GM20431 (cell line): ENCODE measurements around the gene CHRM1.
"Not testable (repeated sequence)": the region's sequence is repeated elsewhere in the genome, so short reads cannot be mapped to it uniquely, and the experiment has no call there.

Experiments
- in situ Hi-C: fragments of 300-500 bp; cut with MseI, MboI; formaldehyde crosslinking; loops from one replicate; pipeline ENCODE4 v1.15.0; 2020; ENCODE audit warnings: low sequenced_read_pairs; ENCODE audit not compliant: unreplicated experiment

The CHRM1 gene, protein sequence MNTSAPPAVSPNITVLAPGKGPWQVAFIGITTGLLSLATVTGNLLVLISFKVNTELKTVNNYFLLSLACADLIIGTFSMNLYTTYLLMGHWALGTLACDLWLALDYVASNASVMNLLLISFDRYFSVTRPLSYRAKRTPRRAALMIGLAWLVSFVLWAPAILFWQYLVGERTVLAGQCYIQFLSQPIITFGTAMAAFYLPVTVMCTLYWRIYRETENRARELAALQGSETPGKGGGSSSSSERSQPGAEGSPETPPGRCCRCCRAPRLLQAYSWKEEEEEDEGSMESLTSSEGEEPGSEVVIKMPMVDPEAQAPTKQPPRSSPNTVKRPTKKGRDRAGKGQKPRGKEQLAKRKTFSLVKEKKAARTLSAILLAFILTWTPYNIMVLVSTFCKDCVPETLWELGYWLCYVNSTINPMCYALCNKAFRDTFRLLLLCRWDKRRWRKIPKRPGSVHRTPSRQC

DNA sequence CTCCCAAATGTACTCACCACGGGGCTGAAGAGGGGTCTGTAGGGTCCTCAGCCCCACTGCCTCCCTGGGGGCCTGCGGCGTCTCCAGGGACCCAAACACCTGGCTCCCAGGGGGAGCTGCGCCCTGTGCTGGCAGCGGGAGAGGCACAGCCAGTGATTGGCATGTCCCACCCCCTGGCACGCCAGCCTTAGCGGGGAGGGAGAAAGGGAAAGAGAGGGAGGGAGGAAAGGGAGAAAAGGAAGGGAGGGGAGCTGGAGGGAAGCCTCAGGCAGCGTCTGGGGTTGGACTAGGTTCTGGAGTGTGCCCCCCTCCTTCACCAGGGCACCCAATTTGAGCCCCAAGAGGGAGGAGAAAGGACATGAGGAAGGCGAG lies at the start of gene CHRM1:
Gene CHRM1 (minus strand): TSS at position 163 of the 372 bp plus-strand sequence. CDS start 10,263 bp downstream, outside the sequence.
- in situ Hi-C loops, result loop anchor here (25.0 kb wide), 1 partner anchor 291 kb away; no protein-coding TSS in a partner anchor

DNA sequence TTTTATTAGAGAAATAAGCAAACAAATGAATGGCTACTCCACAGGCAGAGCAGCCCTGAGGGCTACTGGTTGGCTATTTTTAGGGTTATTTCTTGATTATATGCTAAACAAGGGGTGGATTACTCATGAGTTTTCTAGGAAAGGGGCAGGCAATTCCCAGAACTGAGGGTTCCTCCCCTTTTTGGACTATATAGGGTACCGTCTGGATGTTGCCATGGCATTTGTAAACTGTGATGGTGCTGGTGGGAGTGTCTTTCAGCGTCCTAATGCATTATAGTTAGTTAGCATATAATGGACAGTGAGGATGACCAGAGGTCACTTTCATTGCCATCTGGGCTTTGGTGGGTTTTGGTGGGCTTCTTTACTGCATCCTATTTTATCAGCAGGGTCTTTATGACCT lies 44.4 kb upstream of the CHRM1 start:
- in situ Hi-C loops, result no loop called here

DNA sequence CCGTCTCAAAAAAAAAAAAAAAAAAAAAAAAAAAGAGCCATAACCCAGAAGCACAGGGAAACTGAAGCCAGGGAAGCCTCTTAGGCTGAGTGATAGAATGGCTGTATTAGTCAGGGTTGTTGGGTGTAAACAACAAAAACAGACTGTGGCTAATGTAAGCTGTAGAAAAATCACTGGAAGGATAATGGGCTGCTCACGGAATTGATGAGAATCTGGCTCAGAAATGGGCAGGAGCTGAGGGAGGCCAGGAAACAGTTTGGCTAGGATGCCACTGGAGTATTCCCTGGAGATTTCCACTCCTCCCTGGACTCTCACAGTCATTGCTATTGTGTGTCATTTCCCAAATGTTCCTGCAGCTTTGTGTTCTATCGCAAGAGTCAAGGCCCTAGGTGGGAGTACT lies 41.2 kb upstream of the CHRM1 start:
- in situ Hi-C loops, result no loop called here

DNA sequence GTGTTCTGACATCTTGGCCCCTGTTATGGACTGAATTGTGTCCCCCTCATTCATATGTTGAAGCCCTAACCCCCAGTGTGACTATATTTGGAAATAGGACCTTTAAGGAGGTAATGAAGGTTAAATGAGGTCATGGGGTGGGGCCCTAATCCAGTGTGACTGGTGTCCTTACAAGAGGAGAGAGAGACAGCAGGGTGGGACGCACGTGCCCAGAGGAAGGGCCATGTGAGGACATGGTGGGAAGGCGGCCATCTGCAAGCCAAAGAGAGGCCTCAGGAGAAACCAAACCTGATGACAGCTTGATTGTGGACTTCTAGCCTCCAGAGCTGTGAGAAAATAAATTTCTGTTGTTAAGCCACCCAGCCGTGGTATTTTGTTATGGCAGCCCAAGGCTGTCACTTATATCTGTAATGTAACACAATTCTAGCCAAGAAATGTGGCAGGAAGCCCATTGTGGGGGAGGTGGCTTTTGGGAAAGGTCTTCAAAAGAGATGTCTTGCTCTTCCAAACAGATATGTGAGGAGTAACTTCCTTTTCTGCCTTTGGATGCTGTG lies 39.9 kb upstream of the CHRM1 start:
- in situ Hi-C loops, result no loop called here

DNA sequence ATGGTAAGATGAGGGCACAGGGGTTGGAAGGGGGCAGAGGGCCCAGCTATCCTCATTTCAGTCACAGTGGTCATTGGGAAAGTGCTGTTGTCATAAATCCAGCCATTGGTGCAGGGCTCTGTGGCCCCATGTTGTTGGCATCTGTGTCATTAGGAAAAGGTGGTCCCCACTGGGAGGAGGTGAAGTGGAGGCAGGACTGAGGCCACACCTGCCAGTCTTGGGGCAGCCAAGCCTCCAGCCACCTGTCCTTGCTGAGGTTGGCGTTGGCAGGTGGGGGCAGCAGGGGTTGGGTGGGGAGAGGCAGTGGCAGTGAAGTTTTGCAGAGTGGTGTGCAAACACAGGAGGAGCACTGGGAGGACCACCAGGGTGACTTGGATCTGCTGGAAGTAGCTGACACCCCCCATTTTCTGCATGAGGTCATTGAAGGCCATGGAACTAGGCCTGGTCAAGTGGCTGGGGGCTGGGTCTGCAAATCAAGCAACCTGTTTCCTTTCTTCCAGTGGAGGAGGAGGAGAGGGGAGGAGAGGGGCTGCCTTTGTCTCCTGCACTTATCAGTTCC lies 38.3 kb upstream of the CHRM1 start:
- in situ Hi-C loops, result no loop called here

DNA sequence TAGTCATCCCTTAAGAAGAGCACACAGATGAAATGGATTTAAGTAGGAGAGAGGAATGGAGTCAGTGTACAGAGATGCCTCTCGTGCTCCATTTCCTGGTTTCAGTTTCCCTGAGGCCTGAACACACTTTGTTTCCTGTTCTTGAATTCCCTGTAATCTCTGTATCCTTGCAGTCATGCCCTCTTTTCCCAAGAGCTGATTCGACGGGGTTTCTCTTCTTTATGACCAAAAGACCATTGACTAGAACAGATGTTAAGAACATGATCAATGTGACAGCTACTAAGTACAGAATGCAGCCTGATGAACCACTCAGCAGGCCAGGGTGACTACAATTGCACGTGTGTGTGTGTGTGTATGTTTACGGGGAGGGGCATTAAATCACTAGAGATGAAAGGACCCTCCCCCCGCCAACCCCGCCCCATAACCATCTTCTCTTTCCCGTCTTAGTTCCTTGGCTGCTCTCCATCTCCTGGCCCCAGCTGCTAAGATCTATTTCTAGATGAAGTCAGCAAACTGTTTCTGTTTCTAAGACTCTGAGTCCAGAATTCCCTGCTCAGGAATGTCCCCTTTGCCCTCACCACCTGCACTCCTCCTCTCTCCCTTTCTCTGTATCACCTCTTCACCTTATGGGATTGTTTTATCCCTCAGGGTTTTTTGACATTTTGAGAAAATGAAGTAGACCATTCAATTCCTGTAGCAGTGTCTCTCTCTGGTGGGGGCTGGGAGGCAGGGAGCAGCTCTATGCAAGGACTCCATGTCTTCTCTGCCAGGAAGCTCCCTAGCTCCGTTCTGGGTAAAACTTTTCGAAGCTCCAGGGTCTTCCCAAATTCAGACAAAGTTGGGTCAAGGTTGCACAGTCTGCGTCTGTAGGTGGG lies 37.6 kb upstream of the CHRM1 start:
- in situ Hi-C loops, result no loop called here

DNA sequence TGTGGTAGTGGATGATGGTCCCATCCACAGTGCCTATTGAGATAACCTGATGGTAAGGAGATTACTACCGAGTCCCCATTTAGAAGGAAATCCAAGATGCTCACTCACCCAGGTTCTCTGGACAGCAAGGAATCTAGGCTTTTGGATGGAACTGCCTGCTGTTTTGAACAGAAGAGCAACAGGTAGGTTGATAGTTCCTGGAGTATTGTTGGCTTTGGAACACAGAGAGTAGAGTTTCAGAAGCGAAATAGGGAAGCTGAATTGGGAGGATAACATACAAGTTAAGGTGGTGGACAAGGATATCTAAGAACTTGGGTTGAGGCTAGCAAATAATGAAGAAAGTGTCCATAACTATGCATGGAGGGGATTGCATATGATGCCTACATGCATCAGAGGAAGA lies 36.0 kb upstream of the CHRM1 start:
- in situ Hi-C loops, result no loop called here

DNA sequence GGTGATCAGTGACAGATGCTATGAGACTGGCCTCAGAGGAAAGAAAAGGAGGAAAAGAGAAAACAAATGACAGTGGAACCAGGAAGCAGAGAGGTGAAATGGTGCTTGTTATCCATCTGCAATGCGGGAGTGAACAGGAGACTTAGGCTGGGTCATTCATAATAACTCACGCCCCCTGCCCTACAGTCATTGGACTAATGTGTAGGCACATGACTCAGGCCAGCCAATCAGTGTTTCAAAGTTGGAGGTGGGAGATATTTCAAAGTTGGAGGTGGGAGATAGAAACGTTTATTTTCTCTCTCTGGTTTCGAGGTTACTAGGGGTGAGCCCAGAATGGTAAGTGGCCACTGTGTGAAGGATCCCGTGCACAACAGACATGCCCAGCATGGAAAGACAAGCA lies 33.3 kb upstream of the CHRM1 start:
- in situ Hi-C loops, result no loop called here

DNA sequence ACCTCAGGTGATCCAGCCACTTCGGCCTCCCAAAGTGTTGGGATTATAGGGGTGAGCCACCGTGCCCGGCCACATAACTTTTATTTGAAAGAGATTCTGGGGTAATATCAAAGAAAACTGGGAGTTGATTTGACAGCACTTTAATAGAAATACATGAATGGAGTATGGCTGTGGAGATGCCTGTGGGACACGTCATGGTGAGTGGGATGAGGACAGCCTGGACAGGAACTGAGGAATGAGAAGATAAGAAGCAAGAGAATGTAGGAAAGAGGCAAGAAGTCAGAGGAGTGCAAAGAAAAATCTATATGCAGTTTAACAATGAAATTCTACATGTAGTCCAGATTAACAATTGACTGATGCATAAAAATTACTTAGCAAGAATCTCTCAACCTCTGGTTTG lies 32.6 kb upstream of the CHRM1 start:
- in situ Hi-C loops, result no loop called here

DNA sequence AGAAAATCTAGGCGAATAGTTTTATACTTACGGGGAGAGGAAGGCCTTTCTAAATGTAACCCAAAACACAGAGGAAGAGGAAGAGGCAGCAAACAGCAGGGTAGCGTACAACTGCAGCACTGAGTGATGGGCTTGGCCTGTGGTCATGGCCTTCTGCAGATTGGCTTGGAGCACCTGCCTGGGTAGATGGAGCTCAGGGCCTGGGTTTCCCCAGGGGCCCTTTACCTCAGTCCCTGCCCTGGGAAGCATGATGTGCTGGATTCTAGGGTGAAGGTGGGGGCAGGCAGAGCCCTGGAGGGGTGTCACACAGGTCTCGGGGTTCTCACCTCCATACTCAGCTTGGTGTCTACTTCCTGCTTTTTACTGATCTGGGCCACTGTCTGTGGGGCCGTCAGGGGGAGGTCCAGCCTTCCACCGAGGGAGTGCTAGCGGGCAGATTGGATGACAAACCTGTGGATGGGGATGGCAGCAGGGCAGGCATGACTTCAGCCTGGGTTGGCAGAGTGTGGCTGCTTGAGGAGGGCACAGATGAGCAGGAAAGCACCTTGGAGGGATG lies 27.7 kb upstream of the CHRM1 start:
- in situ Hi-C loops, result no loop called here

DNA sequence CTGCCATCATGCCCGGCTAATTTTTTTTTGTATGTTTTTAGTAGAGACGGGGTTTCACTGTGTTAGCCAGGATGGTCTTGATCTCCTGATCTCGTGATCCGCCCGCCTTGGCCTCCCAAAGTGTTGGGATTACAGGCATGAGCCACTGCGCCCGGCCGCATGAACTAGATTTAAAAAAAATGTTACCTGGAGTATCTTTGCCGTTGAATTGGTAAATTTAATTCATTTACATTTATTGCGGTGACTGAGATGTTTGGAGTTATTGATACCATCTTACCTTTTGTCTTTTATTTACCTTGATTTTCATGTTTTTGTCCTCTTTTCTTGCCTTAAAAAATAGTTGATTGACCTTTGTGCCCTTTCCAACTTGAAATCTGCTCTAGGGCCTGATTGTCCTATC lies 24.4 kb upstream of the CHRM1 start:
- in situ Hi-C loops, result not testable (repeated sequence)

DNA sequence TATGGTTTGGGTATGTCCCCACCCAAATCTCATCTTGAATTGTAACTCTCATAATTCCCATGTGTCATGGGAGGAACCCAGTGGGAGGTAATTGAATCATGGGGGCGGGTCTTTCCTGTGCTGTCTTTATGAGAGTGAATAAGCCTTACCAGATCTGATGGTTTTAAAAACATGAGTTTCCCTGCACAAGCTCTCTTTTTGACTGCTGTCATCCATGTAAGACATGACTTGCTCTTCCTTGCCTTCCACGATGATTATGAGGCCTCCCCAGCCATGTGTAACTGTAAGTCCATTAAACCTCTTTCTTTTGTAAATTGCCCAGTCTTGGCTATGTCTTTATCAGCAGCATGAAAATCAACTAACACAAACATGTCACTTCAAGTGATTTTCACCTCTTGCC lies 16.4 kb upstream of the CHRM1 start:
- in situ Hi-C loops, result not testable (repeated sequence)

DNA sequence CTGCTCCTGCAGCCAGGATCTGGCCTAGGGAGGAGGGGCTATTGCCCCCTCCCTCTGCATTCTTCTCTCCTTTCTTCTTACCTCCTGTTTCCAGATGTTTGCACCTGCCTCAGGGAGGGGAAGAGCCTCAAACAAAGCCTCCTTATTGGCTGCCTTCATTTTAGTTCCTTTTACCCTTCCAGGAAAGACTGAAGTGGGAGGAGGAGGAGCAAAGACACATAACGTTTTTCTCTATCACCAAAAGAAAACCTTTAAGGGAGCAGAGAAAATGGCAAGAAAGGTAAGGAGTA lies 13.3 kb upstream of the CHRM1 start:
- in situ Hi-C loops, result no loop called here

DNA sequence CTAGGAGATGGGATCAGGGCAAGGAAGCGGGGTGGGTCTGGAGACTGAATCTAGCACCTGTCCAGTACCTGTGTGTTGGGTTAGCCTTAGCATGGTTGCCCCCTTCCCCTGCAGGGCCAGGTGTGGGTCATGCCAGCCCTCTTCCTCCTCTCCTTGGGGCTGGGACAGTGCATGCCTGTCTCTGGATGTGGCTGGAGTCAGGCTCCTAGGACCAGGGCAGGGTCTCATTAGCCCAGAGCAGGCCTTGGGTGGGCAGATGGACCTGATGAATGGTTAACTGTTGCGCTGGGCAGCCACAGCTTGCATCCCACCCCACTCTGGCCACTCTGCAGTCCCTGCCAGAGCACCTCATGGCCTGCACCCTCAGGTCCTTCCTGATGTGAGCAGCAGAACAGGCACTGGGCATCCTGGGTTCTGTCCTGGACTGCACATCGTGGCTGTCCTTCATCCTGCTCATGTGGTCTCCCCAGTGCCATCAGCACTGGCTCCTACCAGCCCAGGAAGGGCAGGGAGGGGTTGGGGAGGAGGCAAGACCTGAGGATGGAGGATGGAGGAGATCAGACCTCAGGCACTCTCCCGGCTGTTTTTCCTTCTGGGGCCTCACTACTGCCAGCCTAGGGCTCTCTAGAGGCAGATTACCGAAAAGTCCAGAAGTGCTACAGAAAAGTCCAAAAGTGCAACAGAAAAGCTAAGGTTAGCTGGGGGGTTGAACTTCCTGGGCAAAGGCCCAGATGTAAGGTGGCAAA lies 12.8 kb upstream of the CHRM1 start:
- in situ Hi-C loops, result no loop called here

DNA sequence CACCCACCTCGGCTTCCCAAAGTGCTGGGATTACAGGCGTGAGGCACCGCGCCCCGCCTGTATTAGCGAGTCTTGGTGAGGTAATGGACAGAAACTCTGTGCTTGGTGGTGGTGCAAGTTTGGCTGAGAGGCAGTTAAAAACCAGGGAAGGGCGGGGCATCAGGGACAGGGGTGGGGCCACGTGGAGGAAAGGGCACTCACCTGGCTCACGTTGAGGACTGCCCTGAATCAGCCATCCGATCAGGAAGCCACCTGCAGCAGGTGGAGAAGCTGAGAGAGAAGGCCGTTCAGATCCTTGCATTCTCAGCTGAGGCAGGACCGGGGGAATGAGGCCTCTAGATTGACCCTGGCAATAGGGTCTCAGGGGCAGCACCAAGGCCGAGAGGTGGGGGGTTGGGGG lies 12.1 kb upstream of the CHRM1 start:
- in situ Hi-C loops, result no loop called here

DNA sequence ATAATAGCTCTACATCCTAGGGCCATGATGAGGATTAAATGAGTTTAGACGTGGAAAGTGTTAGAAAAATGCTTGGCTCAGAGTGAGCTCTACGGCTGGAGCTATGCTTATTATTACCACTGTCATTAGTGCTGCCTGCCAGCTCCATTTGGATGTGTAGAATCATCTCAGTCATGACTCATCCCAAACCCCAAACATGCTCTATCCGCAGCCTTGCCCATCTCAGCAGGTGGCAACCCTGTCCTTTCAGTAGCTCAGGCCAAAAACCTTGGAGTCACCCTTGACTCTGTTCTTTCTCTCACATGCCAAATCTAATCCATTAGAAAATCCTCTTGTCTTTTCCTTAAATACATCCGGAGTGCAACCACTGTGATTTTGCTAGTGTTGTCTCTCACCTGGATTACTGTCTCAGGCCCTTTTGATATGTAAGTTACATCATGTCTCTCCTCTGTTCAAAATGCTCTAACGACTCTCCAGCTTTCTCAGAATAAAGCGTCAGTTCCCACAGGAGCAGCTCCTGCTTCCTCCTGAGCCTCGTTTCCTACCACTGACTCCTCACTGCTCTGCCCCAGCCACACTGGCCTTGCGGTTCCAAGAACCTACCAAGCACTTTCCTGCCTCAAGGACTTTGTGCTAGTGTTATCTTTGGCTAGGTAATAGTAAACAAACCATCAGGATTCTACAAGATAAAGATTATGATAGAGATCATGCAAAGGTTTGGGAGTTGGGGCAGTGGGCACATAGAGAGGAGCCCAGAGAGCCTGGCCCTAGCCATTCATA lies 10.5 kb upstream of the CHRM1 start:
- in situ Hi-C loops, result no loop called here

DNA sequence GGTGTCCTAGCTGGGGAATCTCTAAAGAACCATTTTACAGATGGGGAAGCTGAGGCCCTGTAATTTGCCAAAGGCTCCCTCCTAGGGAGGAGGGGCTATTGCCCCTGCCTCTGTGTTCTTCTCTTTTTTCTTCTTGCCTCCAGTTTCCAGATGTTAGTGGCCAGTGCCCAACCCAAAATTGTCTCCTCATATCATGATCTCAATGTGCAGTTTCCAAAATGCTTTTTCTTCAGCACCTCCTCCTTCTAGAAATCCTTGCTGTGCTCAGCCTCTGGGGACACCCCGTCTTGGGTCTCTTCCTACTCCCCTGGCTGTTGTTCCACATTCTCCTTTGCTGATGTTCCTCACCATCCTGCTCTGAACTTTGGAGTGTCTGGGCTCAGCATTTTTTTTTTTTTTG lies 9.5 kb upstream of the CHRM1 start:
- in situ Hi-C loops, result no loop called here

DNA sequence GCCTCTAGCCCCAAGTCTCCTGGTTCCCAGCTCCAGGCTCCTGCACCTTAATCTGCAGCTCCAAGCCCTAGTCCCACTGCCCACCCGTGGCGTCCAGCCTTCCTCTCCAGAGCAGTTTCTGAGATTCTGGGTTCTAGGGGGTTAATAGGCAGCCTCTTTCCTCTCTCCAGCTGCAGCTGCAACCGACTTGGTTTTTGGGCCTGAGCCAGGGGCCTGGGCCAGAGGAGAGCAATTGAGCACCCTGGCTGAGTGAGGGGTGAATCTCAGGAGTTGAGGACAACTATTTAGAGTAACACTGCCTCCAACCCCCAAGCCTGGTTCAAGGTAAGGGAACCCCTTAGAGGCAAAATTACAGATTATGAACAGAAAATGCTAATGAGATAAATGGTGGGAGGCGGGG lies 9.0 kb upstream of the CHRM1 start:
- in situ Hi-C loops, result no loop called here

DNA sequence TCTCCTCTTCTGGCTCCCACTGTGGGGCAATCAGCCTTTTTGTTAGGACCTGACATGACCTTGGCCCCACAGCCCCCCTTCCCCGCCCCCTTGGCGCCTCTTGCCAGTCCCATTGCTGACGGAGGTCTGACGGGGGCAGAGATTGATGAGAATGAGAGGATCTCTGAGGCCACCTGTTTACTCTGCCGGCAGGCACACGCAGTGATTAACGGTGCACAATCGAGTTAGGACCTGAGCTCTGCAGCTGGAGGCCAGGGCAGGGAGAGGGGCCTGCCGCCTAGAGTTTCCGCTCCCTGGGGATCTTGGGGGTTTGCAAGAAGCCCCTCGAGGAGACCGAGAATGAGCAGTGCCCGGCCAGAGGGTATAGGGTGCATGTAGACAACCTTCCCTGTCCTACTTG lies 6.8 kb upstream of the CHRM1 start:
- in situ Hi-C loops, result no loop called here
